BJ (cell line): Measurements from ENCODE around the gene SULT1C2. TPM values are rescaled to one million over a fixed set of nuclear protein-coding genes. Genes with fewer than 3 reads are reported as not detected.

ENCODE experiments used
- CTCF ChIA-PET: fragments of 350-600 bp; formaldehyde crosslinking; extraction: SDS; loops from one replicate; lab custom pipeline; 2021; ENCODE audit warnings: antibody characterized with exemption, inconsistent platforms; lab: Yijun Ruan, JAX
- POLR2A ChIA-PET: fragments of 300-600 bp; sonication (Branson Sonifier 250); formaldehyde crosslinking; extraction: SDS; loops from one replicate; lab custom pipeline; 2021; ENCODE audit warnings: antibody characterized with exemption; lab: Charles Lee
- DNase-seq: peaks from one replicate; pipeline ENCODE4 v3.0.0-alpha.2; 2011; ENCODE audit warnings: low read depth
- H3K27me3 ChIP-seq: 2 replicates; pipeline ENCODE4 v1.6.0; 2011; ENCODE audit warnings: low read length; ENCODE audit not compliant: control insufficient read depth, insufficient read depth
- H3K36me3 ChIP-seq: 2 replicates; pipeline ENCODE4 v1.5.1; 2011; ENCODE audit warnings: low read length; ENCODE audit not compliant: control insufficient read depth, insufficient read depth
- H3K4me3 ChIP-seq: 2 replicates; pipeline ENCODE4 v1.5.1; 2011; ENCODE audit warnings: low read depth, mild to moderate bottlenecking, control low read depth, low read length
- polyA plus RNA-seq: library from polyadenylated mRNA; depleted of rRNA; stranded (reverse); fragments of >200 nt; gene quantifications from 2 replicates; pipeline ENCODE4 v1.2.3, GENCODE V29; 2011
- TF ChIP-seq, protein P1 (sequence below): IDR thresholded peaks from 2 replicates; pipeline ENCODE4 v1.5.1; 2011; ENCODE audit warnings: low read depth, mild to moderate bottlenecking, control low read depth, inconsistent platforms, low read length, moderate library complexity; ENCODE audit not compliant: insufficient read depth

The SULT1C2 gene
- polyA plus RNA-seq, 1 experiment: not detected

- Histone ChIP-seq H3K27me3 (peaks cover 6% of the 10 kb centered on the region), H3K4me3 (no peak overlapping the region), H3K36me3 (no peaks in the 10 kb centered on the region)
- no peak for DNase-seq
- TF ChIP-seq, protein P1, sequence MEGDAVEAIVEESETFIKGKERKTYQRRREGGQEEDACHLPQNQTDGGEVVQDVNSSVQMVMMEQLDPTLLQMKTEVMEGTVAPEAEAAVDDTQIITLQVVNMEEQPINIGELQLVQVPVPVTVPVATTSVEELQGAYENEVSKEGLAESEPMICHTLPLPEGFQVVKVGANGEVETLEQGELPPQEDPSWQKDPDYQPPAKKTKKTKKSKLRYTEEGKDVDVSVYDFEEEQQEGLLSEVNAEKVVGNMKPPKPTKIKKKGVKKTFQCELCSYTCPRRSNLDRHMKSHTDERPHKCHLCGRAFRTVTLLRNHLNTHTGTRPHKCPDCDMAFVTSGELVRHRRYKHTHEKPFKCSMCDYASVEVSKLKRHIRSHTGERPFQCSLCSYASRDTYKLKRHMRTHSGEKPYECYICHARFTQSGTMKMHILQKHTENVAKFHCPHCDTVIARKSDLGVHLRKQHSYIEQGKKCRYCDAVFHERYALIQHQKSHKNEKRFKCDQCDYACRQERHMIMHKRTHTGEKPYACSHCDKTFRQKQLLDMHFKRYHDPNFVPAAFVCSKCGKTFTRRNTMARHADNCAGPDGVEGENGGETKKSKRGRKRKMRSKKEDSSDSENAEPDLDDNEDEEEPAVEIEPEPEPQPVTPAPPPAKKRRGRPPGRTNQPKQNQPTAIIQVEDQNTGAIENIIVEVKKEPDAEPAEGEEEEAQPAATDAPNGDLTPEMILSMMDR: no peak
- POLR2A ChIA-PET: no interaction called here
- CTCF ChIA-PET: no interaction called here
These were observed 17.2 kb downstream of the SULT1C2 start for GRCh38 chr2:108305901-108306300.

GRCh38 chr2:108309903-108310302 lies 21.2 kb downstream of the SULT1C2 start:
- TF ChIP-seq, protein P1: no peak
- H3K27me3 ChIP-seq: no peaks in the 10 kb centered on the region; the same call in 1 of the 2 replicates
- POLR2A ChIA-PET: no interaction called here
- H3K4me3 ChIP-seq: no peak overlapping the region
- H3K36me3 ChIP-seq: no peaks in the 10 kb centered on the region
- CTCF ChIA-PET: no interaction called here
- no peak for DNase-seq

- TF ChIP-seq, protein P1: no peak
- POLR2A ChIA-PET: no interaction called here
- Histone ChIP-seq H3K36me3 (no peaks in the 10 kb centered on the region), H3K4me3 (no peak overlapping the region), H3K27me3 (no peaks in the 10 kb centered on the region; the same call in 1 of the 2 replicates)
- DNase-seq: no peak
- CTCF ChIA-PET: interaction anchor here (0.6 kb wide), 1 partner anchor 15 kb away, joined by 3 read pairs; no protein-coding TSS in a partner anchor
These were observed 26.0 kb downstream of the SULT1C2 start for GRCh38 chr2:108314586-108315296.

DNA sequence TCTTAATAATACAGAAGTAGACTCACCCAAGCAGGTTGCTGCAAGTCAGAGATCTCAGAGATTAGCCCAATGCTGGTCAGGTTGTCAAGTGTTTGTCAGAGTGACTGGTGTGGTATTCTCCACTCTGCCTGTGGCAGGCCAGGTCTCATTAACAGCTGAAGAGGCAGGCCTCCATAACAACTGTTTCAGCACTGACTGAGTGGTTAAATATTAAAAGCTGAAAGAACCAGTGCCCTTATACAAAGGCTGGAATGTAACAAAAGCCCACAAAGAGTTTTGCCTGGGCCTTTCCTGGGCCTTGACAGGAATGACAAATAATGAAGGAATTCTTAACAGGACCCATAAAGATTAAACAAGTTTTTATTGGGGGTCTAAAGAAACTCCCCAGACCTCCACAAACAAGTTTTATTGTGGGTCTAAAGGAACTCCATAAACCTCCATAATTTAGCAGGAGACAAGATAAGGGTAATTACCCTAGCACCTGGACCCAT lies 26.8 kb downstream of the SULT1C2 start:
- POLR2A ChIA-PET: no interaction called here
- DNase-seq: no peak
- TF ChIP-seq, protein P1: no peak

DNA sequence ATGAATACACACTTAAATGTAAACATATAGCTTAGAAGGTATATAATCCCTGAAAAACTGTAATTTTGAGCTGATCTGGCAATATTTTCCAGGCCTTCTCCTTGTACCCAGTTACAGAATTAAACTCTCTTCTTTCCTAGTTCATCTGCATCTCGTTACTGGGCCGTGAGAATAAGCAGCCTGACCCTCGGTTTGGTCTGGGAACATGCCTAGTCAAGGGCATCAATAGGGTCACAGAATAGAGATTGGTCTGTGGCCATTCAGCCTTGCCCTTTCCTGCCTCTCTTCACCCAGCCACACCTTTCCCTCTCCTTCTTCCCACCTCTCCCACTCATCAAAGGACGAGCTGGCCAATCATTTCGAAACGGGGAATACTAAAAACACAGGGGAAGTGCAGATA lies 27.3 kb downstream of the SULT1C2 start:
- Histone ChIP-seq H3K4me3 (no peak overlapping the region), H3K27me3 (no peaks in the 10 kb centered on the region), H3K36me3 (no peaks in the 10 kb centered on the region)
- DNase-seq: no peak
- TF ChIP-seq, protein P1: no peak
- CTCF ChIA-PET: no interaction called here
- POLR2A ChIA-PET: no interaction called here

More for the DNA sequence above, 26.8 kb downstream of the SULT1C2 start:
- Histone ChIP-seq H3K36me3 (no peaks in the 10 kb centered on the region), H3K4me3 (no peak overlapping the region), H3K27me3 (no peaks in the 10 kb centered on the region; the same call in 1 of the 2 replicates)
- CTCF ChIA-PET: no interaction called here
